NT2/D1 (cell line): Measurements from ENCODE around the gene PPP1R12B.
"Not testable (repeated sequence)": the region's sequence is repeated elsewhere in the genome, so short reads cannot be mapped to it uniquely, and the experiment has no call there.

Source experiments
- SUZ12 ChIP-seq: IDR thresholded peaks from 2 replicates; pipeline ENCODE4 v1.6.1; 2011; ENCODE audit not compliant: insufficient read length, insufficient read depth; ENCODE audit errors: extremely low read depth
- YY1 ChIP-seq: IDR thresholded peaks from 2 replicates; pipeline ENCODE4 v1.6.1; 2011; ENCODE audit not compliant: insufficient read length, insufficient read depth
- ZNF274 ChIP-seq: IDR thresholded peaks from 2 replicates; pipeline ENCODE4 v1.6.1; 2011; ENCODE audit warnings: mild to moderate bottlenecking, low read depth, low read length

- TF ChIP-seq SUZ12, ZNF274, YY1: not testable (repeated sequence)
Observed at GRCh38 chr1:202493112-202493511, 144.6 kb downstream of the PPP1R12B start.
